Gastroesophageal sphincter (tissue), 4 donors: ENCODE data around the gene ARHGAP5. TPM values are rescaled to one million over a fixed set of nuclear protein-coding genes. Genes with fewer than 3 reads are reported as not detected.

Experiments
- ATAC-seq: fragments of 150-250 bp; one replicate; pipeline ENCODE4 v1.9.1; 2016; ENCODE audit warnings: mild to moderate bottlenecking, moderate library complexity
- H3K27ac ChIP-seq, 4 donors: fragments of 200-600 bp; sonication (generic) in 3 of 4; 1 replicate in 3 of 4; 2 replicates in 1 of 4; pipeline ENCODE4 v1.5.1; 2016 to 2019
- H3K27me3 ChIP-seq: fragments of 200-600 bp; sonication (generic); one replicate; pipeline ENCODE4 v1.5.1; 2019
- H3K36me3 ChIP-seq, 2 donors: fragments of 200-600 bp; sonication (generic); one replicate each; pipeline ENCODE4 v1.5.1; 2019; ENCODE audit warnings: control low read depth in 1 of 2
- H3K4me1 ChIP-seq, 3 donors: fragments of 200-600 bp; sonication (generic); 1 replicate in 2 of 3; 2 replicates in 1 of 3; pipeline ENCODE4 v1.5.1; 2016 to 2019; ENCODE audit warnings: control low read depth in 2 of 3
- H3K4me3 ChIP-seq, 2 donors: fragments of 200-600 bp; sonication (generic); one replicate each; pipeline ENCODE4 v1.5.1; 2019; ENCODE audit warnings: mild to moderate bottlenecking in 1 of 2, moderate library complexity in 1 of 2
- H3K9me3 ChIP-seq, 3 donors: fragments of 200-600 bp; sonication (generic); one replicate each; pipeline ENCODE4 v1.5.1; 2017 to 2019; ENCODE audit warnings: control low read depth in 2 of 3
- CTCF ChIP-seq, 4 experiments: fragments of 200-600 bp in 2 of 4; fragments of 450-650 bp in 2 of 4; sonication (generic) in 1 of 4; IDR thresholded peaks; one replicate each; pipeline ENCODE4 v1.5.1; 2017 to 2019; ENCODE audit warnings: antibody characterized with exemption in 4 of 4, mild to moderate bottlenecking in 2 of 4, moderate library complexity in 2 of 4
- EP300 ChIP-seq: sonication (generic); formaldehyde crosslinking; IDR thresholded peaks from one replicate; pipeline ENCODE4 v1.6.1; 2017; ENCODE audit warnings: antibody characterized with exemption, mild to moderate bottlenecking
- POLR2A ChIP-seq, 2 donors: fragments of 450-650 bp; IDR thresholded peaks; one replicate each; pipeline ENCODE4 v1.6.1; 2017; ENCODE audit warnings: antibody characterized with exemption in 2 of 2, mild to moderate bottlenecking in 2 of 2, moderate library complexity in 1 of 2
- POLR2AphosphoS5 ChIP-seq: sonication (generic); formaldehyde crosslinking; IDR thresholded peaks from one replicate; pipeline ENCODE4 v1.6.1; 2017; ENCODE audit warnings: antibody characterized with exemption
- WGBS, 2 donors: methylation state at CpG; one replicate each; pipeline ENCODE4 v1.1.5; 2018; ENCODE audit warnings: low coverage in 1 of 2; 5-methylcytosine and 5-hydroxymethylcytosine counted together
- total RNA-seq, 4 donors: library from RNA; depleted of rRNA; stranded (reverse); fragments of >200 nt; gene quantifications; one replicate each; pipeline ENCODE4 v1.1.0, GENCODE V29; 2016

Gene ARHGAP5
- total RNA-seq, 4 donors from 2014 or later, result 196 to 265 (median 239) TPM

GRCh38 chr14:32201193-32201815 lies 124.2 kb downstream of the ARHGAP5 start:
- no peaks in the 10 kb centered on the region for H3K36me3 ChIP-seq
- 0% methylated on average over 2 of the region's 46 CpGs; no CpG with 5 or more reads in 1 of the 2 donors for WGBS, 2 donors
- H3K27me3 ChIP-seq, result no peaks in the 10 kb centered on the region
- H3K9me3 ChIP-seq, result no peaks in the 10 kb centered on the region
- TF ChIP-seq POLR2AphosphoS5, result no peak
- peak in 1 of 4 experiments; percentile 6 for TF ChIP-seq CTCF (IDR thresholded peaks at IDR 0.05)
- ATAC-seq, result peak; percentile 61
- H3K27ac ChIP-seq, result peak overlapping the region; percentile 85 to 97 (median 87)
- H3K4me3 ChIP-seq, result peak overlapping the region; percentile 76 to 78
- peaks cover 0 to 27% (median 0%) of the 10 kb centered on the region in 3 donors for H3K4me1 ChIP-seq

DNA sequence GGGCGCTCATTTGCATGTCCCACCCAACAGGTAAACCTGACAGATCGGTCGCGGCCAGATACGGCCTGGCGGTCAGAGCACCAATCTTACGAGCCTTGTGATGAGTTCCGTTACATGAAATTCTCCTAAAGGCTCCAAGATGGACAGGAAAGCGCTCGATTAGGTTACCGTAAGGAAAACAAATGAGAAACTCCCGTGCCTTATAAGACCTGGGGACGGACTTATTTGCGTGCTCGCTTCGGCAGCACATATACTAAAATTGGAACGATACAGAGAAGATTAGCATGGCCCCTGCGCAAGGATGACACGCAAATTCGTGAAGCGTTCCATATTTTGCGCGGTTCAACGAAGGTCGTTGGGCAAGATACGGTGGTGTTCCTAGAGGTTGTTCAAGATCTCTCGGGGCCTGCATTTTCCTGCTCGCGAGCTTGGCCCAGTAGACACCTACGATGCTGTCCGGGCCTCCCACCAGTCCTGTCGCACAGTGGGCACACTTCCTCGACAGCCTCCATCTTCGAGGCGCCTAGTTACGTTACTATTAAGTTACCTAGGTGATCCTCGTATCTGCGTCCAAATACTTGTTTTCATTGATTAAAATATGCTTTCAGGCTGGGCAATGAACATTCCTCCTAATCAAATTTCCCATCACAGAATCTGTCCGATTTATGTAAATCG lies 124.8 kb downstream of the ARHGAP5 start, which contains the start of gene RNU6-7:
Gene RNU6-7 (plus strand): TSS at position 230 of the 675 bp plus-strand sequence.
- Histone ChIP-seq H3K27ac (peak within 1 kb of the TSS; percentile 85 to 97 (median 87)), H3K36me3 (no peaks in the 10 kb centered on the region), H3K9me3 (no peaks in the 10 kb centered on the region), H3K4me3 (peak within 1 kb of the TSS; percentile 76 to 78), H3K27me3 (no peaks in the 10 kb centered on the region), H3K4me1 (peaks cover 0 to 34% (median 0%) of the 10 kb centered on the region in 3 donors)
- WGBS, 2 donors, result 4% methylated on average over 22 to 23 of the region's 40 CpGs
- TF ChIP-seq POLR2AphosphoS5 (no peak), EP300 (no peak), POLR2A (IDR thresholded peaks at IDR 0.05) (no peak), CTCF (IDR thresholded peaks at IDR 0.05) (no peak)
- peak; percentile 4 for ATAC-seq

DNA sequence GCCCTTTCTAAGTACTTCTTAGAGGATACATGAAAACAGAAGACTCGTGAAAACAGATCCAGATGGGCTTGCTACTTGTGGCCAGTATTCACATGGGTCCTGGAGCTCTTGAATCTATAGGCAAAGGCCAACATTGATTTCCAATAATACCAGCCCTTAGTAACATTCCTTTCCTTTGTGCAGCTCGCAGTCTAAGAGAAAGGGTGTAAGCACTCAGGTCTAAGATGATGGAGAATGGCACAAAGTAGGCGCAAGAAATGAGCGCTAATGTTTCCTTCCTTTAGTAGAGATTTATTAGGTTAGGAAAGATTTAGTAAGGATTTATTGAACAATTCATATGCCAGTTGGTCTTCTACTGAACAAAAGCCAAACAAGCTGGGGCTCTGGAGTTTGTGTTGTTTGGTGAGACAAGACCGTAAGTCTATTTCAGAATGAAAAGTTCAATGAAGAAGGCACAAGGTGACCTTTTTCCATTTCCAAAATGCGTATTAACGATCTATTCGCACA lies 125.4 kb downstream of the ARHGAP5 start:
- Histone ChIP-seq H3K4me3 (peak overlapping the region; percentile 76 to 78), H3K27me3 (no peaks in the 10 kb centered on the region), H3K36me3 (no peaks in the 10 kb centered on the region), H3K9me3 (no peaks in the 10 kb centered on the region), H3K4me1 (peaks cover 0 to 34% (median 0%) of the 10 kb centered on the region in 3 donors), H3K27ac (peak overlapping the region; percentile 85 to 97 (median 87))
- no peak for ATAC-seq
- TF ChIP-seq EP300, result no peak
- TF ChIP-seq POLR2A (IDR thresholded peaks at IDR 0.05), result no peak
- no peak for TF ChIP-seq CTCF (IDR thresholded peaks at IDR 0.05)
- TF ChIP-seq POLR2AphosphoS5, result no peak
- 12% methylated on average over 7 to 8 of the region's 8 CpGs for WGBS, 2 donors

GRCh38 chr14:32202998-32203882 lies 126.1 kb downstream of the ARHGAP5 start, which contains the start of gene RNU6-8:
Gene RNU6-8, minus strand, starts transcription at chr14:32203269.
- WGBS, 2 donors, result 0 to 4% methylated on average over 27 to 31 of the region's 57 CpGs
- Histone ChIP-seq H3K27ac (peak within 1 kb of the TSS; percentile 85 to 97 (median 87)), H3K27me3 (no peaks in the 10 kb centered on the region), H3K9me3 (no peaks in the 10 kb centered on the region), H3K4me1 (peaks cover 0 to 34% (median 0%) of the 10 kb centered on the region in 3 donors), H3K4me3 (peak within 1 kb of the TSS; percentile 76 to 78), H3K36me3 (no peaks in the 10 kb centered on the region)
- peak; percentile 95 for ATAC-seq
- TF ChIP-seq EP300, result no peak
- TF ChIP-seq POLR2A (IDR thresholded peaks at IDR 0.05), result peak in 1 of 2 donors; percentile 61
- peak in 1 of 4 experiments; percentile 13 for TF ChIP-seq CTCF (IDR thresholded peaks at IDR 0.05)
- TF ChIP-seq POLR2AphosphoS5, result peak; percentile 24
